ENCODE measurements around the gene CR1L. TPM values are rescaled to one million over a fixed set of nuclear protein-coding genes. Genes with fewer than 3 reads are reported as not detected.

Gene CR1L
- total and polyA plus RNA-seq, 9 of the 15 experiments (the other 6 are each of a cell fraction or from before 2014, with no cell fraction given), result 10.1 to 74.8 (median 34.3) TPM

- TF ChIP-seq GTF2B (IDR thresholded peaks at IDR 0.05; ENCODE audit: extremely low read depth, insufficient read length), result no peak
- peak; percentile 96 for TF ChIP-seq ZNF316 (IDR thresholded peaks at IDR 0.05)
- no peak for TF ChIP-seq ZNF121 (CRISPR knock-in tag; conservative IDR thresholded peaks at IDR 0.05)
- TF ChIP-seq PHTF2 (CRISPR knock-in tag; IDR thresholded peaks at IDR 0.05), result no peak
- no peak for TF ChIP-seq ZNF197 (CRISPR knock-in tag; IDR thresholded peaks at IDR 0.05; ENCODE audit: low read depth)
- TF ChIP-seq CSDE1 (IDR thresholded peaks at IDR 0.05), result no peak
- TF ChIP-seq CHD2 (IDR thresholded peaks at IDR 0.05; ENCODE audit: low read depth, low read length), result no peak
- no peak for TF ChIP-seq NR4A1 (CRISPR knock-in tag; IDR thresholded peaks at IDR 0.05)
- TF ChIP-seq NR4A1 (tag; IDR thresholded peaks at IDR 0.05), result no peak
- TF ChIP-seq NKRF (IDR thresholded peaks at IDR 0.05; ENCODE audit: borderline replicate concordance), result peak; percentile 24; the same call in 1 of the 2 replicates
- TF ChIP-seq RCOR1 (IDR thresholded peaks at IDR 0.05; ENCODE audit: borderline replicate concordance in 1 of 2, low read depth in 2 of 2, low read length in 2 of 2), result peak; percentile 86 to 94
- no peak for TF ChIP-seq CEBPZ (IDR thresholded peaks at IDR 0.05; ENCODE audit: borderline replicate concordance, low read depth, low read length)
- no peak for TF ChIP-seq PBX2 (CRISPR knock-in tag; IDR thresholded peaks at IDR 0.05; ENCODE audit: low read depth)
- TF ChIP-seq PBX2 (tag; conservative IDR thresholded peaks at IDR 0.05; ENCODE audit: low read depth), result 0 out of 2 replicates have a peak, but pooled peaks have one; percentile 10
- TF ChIP-seq HNRNPLL (IDR thresholded peaks at IDR 0.05; ENCODE audit: low read depth, low read length, poor library complexity, severe bottlenecking), result no peak
- peak; percentile 31; the same call in 1 of the 2 replicates for TF ChIP-seq CBFA2T2 (conservative IDR thresholded peaks at IDR 0.05)
- no peak for TF ChIP-seq RHOXF2B (CRISPR knock-in tag; conservative IDR thresholded peaks at IDR 0.05)
- no peak for TF ChIP-seq HES1 (IDR thresholded peaks at IDR 0.05; ENCODE audit: low read depth)
- TF ChIP-seq TAF15 (IDR thresholded peaks at IDR 0.05; ENCODE audit: low read depth, low read length), result no peak
- TF ChIP-seq ERF (CRISPR knock-in tag; IDR thresholded peaks at IDR 0.05), result no peak
- TF ChIP-seq TRIM28 (IDR thresholded peaks at IDR 0.05), result no peak
These were observed 26.1 kb downstream of the CR1L start (continued) for GRCh38 chr1:207670997-207671396.

Measured in K562 (cell line).